Choroid plexus epithelial cell (primary cell): Measurements from ENCODE around the gene TSHR.

ENCODE experiments used
- DNase-seq: peaks from one replicate; pipeline ENCODE4 v3.0.0-alpha.2; 2010; ENCODE audit warnings: low read depth
- H3K4me3 ChIP-seq: 2 replicates; pipeline ENCODE4 v1.5.1; 2011; ENCODE audit warnings: low read depth, mild to moderate bottlenecking, control low read depth, low read length, moderate library complexity
- TF ChIP-seq, protein P1 (sequence below): conservative IDR thresholded peaks from 2 replicates; pipeline ENCODE4 v1.5.1; 2011; ENCODE audit warnings: low read depth, mild to moderate bottlenecking, control low read depth, inconsistent platforms, low read length, moderate library complexity

The TSHR gene

DNA sequence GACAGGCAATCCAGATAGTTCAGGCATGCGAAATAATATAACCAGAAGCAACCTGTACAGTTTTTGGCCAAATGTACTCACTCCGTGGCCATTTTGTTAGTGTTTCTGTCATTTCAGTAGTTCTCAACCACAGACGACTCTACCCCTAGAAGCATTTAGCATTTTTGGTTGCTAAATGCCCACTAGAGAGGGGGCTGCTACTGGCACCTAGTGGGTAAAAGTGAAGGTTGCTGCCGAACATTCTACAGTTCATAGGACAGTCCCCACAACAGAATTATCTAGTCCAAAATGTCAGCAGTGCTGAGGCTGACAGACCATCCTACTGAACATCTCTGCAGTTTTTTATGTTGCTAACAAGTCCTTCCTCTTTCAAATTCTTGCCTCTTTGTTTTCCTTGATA is 107.4 kb downstream of the TSHR start:
- no peak overlapping the region for H3K4me3 ChIP-seq
- peak; percentile 5 for DNase-seq
- TF ChIP-seq, protein P1, sequence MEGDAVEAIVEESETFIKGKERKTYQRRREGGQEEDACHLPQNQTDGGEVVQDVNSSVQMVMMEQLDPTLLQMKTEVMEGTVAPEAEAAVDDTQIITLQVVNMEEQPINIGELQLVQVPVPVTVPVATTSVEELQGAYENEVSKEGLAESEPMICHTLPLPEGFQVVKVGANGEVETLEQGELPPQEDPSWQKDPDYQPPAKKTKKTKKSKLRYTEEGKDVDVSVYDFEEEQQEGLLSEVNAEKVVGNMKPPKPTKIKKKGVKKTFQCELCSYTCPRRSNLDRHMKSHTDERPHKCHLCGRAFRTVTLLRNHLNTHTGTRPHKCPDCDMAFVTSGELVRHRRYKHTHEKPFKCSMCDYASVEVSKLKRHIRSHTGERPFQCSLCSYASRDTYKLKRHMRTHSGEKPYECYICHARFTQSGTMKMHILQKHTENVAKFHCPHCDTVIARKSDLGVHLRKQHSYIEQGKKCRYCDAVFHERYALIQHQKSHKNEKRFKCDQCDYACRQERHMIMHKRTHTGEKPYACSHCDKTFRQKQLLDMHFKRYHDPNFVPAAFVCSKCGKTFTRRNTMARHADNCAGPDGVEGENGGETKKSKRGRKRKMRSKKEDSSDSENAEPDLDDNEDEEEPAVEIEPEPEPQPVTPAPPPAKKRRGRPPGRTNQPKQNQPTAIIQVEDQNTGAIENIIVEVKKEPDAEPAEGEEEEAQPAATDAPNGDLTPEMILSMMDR = peak; percentile 39

DNA sequence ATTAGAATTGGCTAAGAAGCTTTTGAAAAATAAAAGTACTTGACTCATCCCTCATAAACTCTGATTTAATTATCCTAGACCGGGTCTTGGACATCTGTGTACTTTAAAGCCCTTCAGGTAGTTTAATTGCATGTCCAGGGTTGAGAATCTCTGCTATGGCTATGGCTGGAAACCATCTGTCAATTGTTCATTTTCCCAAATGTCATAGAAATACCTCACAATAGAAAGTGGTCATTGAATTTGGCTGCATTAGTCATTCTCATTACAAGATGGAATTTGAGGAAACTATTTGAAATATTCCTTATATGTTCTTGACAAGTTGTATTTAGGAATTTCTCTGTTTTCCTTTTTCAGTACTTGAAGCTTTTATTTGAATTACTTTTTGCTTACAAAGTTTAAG is 111.3 kb downstream of the TSHR start:
- no peak for DNase-seq
- H3K4me3 ChIP-seq = no peak overlapping the region
- TF ChIP-seq, protein P1 = no peak

DNA sequence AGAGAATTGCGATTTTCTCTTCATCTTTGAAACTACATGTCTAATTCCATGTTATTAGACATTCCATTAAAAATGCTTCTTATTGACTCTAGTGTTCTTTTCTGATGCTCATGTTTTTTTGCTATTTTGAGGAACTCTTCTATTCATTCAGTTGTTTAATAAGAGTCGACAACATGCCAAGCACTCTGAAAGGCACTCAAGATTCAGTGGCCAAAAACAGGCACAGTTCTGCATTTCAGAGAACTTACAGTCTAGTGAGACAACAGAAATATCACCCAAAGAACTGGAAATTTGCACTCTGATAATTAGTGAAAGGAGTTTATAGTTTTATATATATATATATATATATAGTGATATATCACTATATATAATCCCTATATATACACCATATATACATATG is 111.7 kb downstream of the TSHR start:
- H3K4me3 ChIP-seq = no peak overlapping the region
- TF ChIP-seq, protein P1 = no peak
- no peak for DNase-seq

DNA sequence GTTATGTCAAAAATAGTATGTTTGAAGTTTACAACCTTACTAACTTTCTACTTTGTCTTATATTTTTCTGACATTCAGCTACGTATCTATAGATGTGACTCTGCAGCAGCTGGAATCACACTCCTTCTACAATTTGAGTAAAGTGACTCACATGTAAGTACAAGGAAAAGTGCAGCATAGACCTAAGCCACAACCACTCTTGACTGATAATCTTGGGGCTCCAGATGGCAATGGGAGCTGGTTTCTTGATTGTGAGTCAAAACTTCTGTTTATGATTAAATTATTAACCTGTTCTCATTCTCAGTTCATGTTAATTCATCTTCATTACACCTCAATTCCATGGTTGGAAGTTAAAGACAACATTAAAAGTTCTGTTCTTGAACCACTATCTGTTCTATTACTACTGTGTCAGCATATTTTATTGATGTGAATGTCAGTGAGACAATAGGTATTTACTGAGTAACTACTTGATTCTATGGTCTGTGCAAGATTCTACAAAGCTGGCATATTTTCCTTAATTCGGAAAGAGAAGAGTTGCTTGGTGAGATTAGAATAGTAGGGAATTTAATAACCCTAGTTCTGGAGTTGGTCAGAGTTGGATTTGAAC is 112.9 kb downstream of the TSHR start:
- no peak overlapping the region for H3K4me3 ChIP-seq
- DNase-seq = no peak
- TF ChIP-seq, protein P1 = no peak

DNA sequence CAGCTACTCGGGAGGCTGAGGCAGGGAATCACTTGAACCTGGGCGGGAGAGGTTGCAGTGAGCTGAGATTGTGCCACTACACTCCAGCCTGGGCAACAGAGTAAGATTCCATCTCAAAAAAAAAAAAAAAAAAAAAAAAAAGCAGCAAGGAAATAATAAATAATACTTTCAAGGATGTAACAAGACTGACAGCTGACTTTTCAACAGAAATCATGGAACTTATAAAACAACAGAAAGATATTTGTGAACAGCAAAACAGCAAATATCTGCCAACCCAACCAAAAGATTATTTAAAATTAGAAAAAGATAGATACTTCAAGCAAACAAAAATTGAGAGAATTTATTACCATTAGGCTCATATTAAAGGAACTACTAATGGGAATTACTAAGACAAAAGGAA is 115.1 kb downstream of the TSHR start:
- H3K4me3 ChIP-seq = no peak overlapping the region
- DNase-seq = no peak
- TF ChIP-seq, protein P1 = no peak

DNA sequence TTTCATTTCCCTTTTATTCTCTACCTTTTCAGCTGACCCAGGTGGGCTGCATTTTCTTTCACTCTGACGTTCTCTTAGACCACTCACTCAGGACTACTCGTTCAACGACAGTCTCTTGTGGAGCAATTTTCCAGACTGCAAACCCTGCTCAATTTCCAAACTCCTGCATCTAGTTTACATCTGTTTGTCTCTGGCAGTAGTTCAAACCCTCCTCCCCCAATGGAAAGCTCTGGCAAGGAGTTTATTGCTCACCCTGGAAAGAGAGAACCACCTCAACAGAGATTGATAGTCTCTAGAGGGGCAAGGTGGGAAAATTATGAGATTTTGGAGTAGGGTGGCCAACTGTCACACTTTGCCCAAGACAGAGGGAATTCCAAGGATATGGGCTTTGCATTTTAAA is 130.2 kb downstream of the TSHR start:
- no peak for DNase-seq
- no peak overlapping the region for H3K4me3 ChIP-seq
- TF ChIP-seq, protein P1 = no peak

DNA sequence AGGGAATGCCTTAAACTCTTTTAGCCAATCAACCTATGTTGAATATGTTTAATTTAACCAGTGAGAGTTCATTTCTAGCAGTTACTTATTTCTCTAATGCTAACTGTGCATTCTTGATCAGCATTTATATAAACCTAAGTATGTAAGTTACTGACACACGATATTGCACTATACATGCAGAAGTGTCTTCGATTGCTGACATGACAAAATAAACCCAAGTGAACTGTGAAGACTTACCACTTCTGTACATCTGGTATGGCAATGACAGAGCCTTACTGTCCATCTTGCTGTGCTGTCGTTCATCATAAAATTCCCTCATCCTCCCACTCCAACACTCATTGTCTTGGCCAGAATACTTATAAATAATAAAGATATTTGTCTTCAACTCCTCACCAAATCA is 131.8 kb downstream of the TSHR start:
- DNase-seq = no peak
- no peak overlapping the region for H3K4me3 ChIP-seq
- TF ChIP-seq, protein P1 = no peak
